ENCODE measurements around the gene GTF2H1.

GTF2H1 gene

DNA sequence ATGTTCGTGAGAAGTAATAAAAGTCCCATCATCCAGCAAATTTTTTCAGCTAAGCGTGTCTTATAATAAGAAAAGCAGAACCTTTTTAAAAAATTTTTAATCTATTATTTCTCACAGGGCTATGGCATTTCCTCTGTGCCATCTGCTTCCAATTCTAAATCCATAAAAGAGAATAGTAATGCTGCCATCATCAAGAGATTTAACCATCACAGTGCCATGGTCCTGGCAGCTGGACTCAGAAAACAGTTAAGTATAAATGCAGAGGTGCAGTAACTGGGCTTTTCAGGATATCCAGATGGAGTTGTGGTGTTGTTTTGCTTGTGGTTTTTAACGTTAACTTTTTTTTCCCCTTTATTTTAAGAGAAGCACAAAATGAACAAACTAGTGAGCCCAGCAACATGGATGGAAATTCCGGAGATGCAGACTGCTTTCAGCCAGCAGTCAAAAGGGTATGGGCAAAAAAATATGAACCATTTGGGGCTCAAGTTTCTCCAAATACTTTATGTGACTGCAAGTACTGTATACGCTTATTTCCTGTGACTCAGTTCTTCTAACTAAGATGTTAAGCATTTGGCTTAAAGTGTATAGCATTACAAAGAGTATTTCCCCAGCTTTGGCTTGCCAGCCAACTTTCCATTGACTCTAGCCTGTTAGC is 25.2 kb downstream of the GTF2H1 start:
- DNase-seq (ENCODE audit: extremely low spot score), result no peak
- TF ChIP-seq, protein P1, sequence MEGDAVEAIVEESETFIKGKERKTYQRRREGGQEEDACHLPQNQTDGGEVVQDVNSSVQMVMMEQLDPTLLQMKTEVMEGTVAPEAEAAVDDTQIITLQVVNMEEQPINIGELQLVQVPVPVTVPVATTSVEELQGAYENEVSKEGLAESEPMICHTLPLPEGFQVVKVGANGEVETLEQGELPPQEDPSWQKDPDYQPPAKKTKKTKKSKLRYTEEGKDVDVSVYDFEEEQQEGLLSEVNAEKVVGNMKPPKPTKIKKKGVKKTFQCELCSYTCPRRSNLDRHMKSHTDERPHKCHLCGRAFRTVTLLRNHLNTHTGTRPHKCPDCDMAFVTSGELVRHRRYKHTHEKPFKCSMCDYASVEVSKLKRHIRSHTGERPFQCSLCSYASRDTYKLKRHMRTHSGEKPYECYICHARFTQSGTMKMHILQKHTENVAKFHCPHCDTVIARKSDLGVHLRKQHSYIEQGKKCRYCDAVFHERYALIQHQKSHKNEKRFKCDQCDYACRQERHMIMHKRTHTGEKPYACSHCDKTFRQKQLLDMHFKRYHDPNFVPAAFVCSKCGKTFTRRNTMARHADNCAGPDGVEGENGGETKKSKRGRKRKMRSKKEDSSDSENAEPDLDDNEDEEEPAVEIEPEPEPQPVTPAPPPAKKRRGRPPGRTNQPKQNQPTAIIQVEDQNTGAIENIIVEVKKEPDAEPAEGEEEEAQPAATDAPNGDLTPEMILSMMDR (IDR thresholded peaks at IDR 0.05; ENCODE audit: control extremely low read depth, extremely low read depth, low read depth, missing control alignments), result no peak
- ChIA-PET CTCF (interaction anchor here (0.9 to 2.1 kb wide), 5 partner anchors 10 to 272 kb away, joined by 3 to 6 read pairs (median 4); no protein-coding TSS in a partner anchor), POLR2A (no interaction called here)

DNA sequence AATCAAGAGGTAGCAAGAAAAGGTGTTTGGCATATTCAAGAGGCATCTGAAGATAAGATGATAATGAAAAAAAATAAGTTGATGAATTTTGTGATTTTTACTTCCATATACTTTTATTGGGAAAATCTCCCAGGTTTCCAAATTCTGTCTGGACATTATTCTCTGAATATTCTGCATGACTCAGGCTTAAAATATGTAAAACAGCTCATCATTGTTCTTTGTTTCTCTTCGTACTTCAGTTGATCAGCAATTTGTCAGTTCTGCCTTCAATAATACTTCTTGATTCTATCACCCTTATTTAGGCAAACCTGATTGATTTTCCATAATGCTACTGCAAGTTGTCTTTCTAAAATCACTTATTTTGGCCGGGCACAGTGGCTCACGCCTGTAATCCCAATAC is 30.2 kb downstream of the GTF2H1 start:
- no peak for DNase-seq (ENCODE audit: extremely low spot score)
- TF ChIP-seq, protein P1 (IDR thresholded peaks at IDR 0.05; ENCODE audit: control extremely low read depth, extremely low read depth, low read depth, missing control alignments), result no peak
- ChIA-PET POLR2A (no interaction called here), CTCF (no interaction called here)

DNA sequence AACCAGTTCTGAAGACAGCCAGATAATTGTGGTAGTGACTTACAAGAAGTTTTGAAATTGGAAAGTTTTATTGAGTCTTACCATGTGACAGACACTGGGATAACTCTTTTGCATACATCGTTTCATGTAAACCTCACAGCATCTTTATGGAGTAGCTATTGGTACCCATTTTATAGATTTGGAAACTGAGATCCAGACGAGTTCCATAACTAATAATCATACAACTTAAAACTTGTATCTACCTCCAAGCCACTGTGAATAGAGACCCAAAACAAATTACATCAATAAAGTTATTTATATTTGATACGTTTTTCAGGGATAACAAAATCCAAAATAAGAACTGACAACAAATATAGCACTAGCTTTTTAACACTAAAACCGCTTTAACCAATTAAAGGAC is 36.3 kb downstream of the GTF2H1 start:
- ChIA-PET POLR2A (interaction anchor here (0.6 kb wide), 1 partner anchor 13 kb away, joined by 5 read pairs; no protein-coding TSS in a partner anchor), CTCF (interaction anchor here (1.2 to 1.4 kb wide), 2 partner anchors 10 to 11 kb away, joined by 3 to 5 read pairs; no protein-coding TSS in a partner anchor)
- TF ChIP-seq, protein P1 (IDR thresholded peaks at IDR 0.05; ENCODE audit: control extremely low read depth, extremely low read depth, low read depth, missing control alignments), result no peak
- no peak for DNase-seq (ENCODE audit: extremely low spot score)

DNA sequence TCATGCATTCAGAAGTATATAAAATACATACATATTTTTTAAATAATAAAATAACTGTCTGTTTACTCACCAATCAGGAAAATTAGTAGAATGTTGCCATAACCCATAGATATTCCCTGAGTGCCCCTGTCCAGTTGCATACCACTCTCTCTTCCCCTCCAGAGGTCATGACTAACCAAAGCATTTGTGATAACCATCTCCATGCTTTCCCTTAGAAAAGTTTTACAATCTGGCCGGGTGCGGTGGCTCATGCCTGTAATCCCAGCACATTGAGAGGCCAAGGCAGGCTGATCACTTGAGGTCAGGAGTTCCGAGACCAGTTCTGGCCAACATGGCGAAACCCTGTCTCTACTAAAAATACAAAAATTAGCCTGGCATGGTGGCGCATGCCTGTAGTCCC is 38.8 kb downstream of the GTF2H1 start:
- no peak for DNase-seq (ENCODE audit: extremely low spot score)
- POLR2A ChIA-PET, result no interaction called here
- TF ChIP-seq, protein P1 (IDR thresholded peaks at IDR 0.05; ENCODE audit: control extremely low read depth, extremely low read depth, low read depth, missing control alignments), result no peak
- CTCF ChIA-PET, result interaction anchor here (2.1 kb wide), 1 partner anchor 39 kb away, joined by 4 read pairs; no protein-coding TSS in a partner anchor

DNA sequence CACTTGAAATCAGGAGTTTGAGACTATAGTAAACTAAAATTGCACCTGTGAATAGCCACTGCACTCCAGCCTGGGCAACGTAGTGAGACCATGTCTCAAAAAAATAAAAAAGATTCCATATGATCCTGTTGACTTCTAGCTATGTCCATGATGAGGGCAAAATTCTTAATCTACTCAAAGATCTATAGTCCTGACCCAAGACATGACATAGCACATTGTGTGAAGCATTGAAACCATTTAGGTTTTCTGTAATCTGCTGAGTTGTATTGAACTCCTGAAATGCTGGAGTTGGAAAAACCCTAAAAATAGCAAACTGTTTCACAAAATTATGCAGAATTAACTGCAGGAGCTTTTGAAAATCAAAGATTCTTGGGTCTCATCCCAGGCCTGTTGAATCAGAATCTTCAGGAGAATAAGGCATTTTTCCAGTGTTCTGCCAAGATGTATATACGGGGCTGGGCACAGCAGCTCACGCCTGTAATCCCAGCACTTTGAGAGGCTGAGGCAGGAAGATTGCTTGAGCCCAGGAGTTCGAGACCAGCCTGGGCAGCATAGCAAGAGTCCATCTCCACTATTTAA is 42.2 kb downstream of the GTF2H1 start:
- POLR2A ChIA-PET, result no interaction called here
- TF ChIP-seq, protein P1 (IDR thresholded peaks at IDR 0.05; ENCODE audit: control extremely low read depth, extremely low read depth, low read depth, missing control alignments), result no peak
- no peak for DNase-seq (ENCODE audit: extremely low spot score)
- CTCF ChIA-PET, result interaction anchor here (2.7 kb wide), 1 partner anchor 19 kb away, joined by 10 read pairs; no protein-coding TSS in a partner anchor

DNA sequence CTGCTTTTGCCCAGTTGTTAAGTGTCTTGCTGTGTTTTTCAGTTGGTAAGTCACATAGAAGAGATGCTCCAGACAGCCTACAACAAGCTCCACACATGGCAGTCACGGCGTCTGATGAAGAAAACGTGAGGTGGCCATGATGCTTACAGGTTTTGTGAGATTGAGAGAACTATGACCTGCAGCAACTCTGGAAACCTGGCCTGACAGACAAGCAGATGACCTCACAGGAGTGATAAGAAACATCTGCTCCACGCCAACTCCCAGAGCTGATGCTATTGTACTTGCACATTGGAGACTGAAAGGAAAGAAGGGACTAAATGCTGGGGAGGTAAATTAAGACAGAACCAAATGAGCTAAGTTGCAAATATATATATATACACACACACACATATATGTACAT is 43.4 kb downstream of the GTF2H1 start:
- ChIA-PET POLR2A (no interaction called here), CTCF (interaction anchor here (1.1 to 2.7 kb wide), 2 partner anchors 8 to 18 kb away, joined by 4 to 10 read pairs; no protein-coding TSS in a partner anchor)
- no peak for DNase-seq (ENCODE audit: extremely low spot score)
- TF ChIP-seq, protein P1 (IDR thresholded peaks at IDR 0.05; ENCODE audit: control extremely low read depth, extremely low read depth, low read depth, missing control alignments), result no peak
